OCI-LY7 (cell line): ENCODE measurements around the gene CHST13.

Source experiments
- EZH2phosphoT487 ChIP-seq: fragments of 200-600 bp; sonication (generic); IDR thresholded peaks from 2 replicates; pipeline ENCODE4 v1.6.1; 2018; ENCODE audit warnings: low read depth, borderline replicate concordance, mild to moderate bottlenecking, mixed run types, antibody characterized with exemption, low read length, moderate library complexity, mixed read lengths
- TF ChIP-seq, protein P1 (sequence below): fragments of 200-600 bp; sonication (generic); conservative IDR thresholded peaks from 2 replicates; pipeline ENCODE4 v1.5.1; 2014; ENCODE audit warnings: mild to moderate bottlenecking, antibody characterized with exemption, low read length, moderate library complexity, mixed read lengths

DNA sequence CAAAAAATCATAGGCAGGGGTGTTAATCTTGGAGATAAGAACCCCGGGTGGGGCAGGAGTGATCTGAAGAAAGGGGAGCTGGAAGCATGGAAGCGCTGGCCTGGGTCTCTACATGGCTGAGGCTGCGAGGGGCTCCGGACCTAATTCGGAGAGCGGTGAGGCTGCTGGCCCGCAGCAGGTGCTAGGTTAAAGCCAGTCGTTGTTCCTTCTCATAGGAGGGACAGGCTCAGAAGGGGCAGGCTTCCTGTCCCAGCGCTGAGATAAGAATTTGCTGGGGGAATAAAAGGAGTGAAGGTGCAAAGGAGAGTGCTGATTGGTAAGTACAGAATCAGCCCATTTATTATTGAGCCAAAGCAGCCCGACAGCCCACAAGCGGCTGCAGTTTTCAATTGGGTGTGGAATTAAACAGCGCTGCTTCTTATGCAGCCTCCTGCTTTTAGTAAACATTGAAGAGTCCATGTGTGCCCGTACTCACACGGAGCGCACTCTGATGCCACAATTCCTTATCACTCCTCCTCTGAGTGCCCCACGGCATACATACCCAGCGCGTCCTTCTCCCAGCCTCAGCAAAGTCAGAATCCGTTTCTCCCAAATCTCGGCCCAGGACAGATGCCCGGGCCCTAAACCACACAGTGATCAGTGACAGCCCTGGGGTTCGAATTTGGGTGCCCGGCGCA is 17.1 kb downstream of the CHST13 start:
- TF ChIP-seq, protein P1, sequence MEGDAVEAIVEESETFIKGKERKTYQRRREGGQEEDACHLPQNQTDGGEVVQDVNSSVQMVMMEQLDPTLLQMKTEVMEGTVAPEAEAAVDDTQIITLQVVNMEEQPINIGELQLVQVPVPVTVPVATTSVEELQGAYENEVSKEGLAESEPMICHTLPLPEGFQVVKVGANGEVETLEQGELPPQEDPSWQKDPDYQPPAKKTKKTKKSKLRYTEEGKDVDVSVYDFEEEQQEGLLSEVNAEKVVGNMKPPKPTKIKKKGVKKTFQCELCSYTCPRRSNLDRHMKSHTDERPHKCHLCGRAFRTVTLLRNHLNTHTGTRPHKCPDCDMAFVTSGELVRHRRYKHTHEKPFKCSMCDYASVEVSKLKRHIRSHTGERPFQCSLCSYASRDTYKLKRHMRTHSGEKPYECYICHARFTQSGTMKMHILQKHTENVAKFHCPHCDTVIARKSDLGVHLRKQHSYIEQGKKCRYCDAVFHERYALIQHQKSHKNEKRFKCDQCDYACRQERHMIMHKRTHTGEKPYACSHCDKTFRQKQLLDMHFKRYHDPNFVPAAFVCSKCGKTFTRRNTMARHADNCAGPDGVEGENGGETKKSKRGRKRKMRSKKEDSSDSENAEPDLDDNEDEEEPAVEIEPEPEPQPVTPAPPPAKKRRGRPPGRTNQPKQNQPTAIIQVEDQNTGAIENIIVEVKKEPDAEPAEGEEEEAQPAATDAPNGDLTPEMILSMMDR, result no peak
- no peak for TF ChIP-seq EZH2phosphoT487
